Measurements from ENCODE around the gene COL4A3.

- no peak for TF ChIP-seq CTCF (IDR thresholded peaks at IDR 0.05; ENCODE audit: poor library complexity, severe bottlenecking)
- TF ChIP-seq REST (IDR thresholded peaks at IDR 0.05; ENCODE audit: borderline replicate concordance) = no peak
- TF ChIP-seq RAD21 (conservative IDR thresholded peaks at IDR 0.05) = no peak
- no peak for TF ChIP-seq TAF1 (IDR thresholded peaks at IDR 0.05; ENCODE audit: low read depth)
- no peak for TF ChIP-seq EP300 (conservative IDR thresholded peaks at IDR 0.05; ENCODE audit: poor library complexity, severe bottlenecking)
Observed at GRCh38 chr2:227143895-227144294, 20.5 kb upstream of the COL4A3 start.

Data from neural cell (in vitro differentiated cells).